ENCODE data around the gene DIS3L2. TPM values are rescaled to one million over a fixed set of nuclear protein-coding genes. Genes with fewer than 3 reads are reported as not detected.
"Not testable (repeated sequence)": the region's sequence is repeated elsewhere in the genome, so short reads cannot be mapped to it uniquely, and the experiment has no call there.

DIS3L2 gene
- total and polyA plus RNA-seq, 8 donors = 25.2 to 43.4 (median 36.3) TPM

- Histone ChIP-seq H3K4me1 (no peaks in the 10 kb centered on the region), H3K4me3 (no peak overlapping the region), H3K27ac (no peak overlapping the region), H3K9me3 (no peaks in the 10 kb centered on the region), H3K36me3 (peaks cover 0 to 28% of the 10 kb centered on the region in 2 donors), H3K27me3 (no peaks in the 10 kb centered on the region)
- intact Hi-C loops (cut with DNase I) = no loop called here
- TF ChIP-seq CTCF (IDR thresholded peaks at IDR 0.05) = no peak
- no peak for ATAC-seq
- peak in 2 of 4 donors; percentile 26 to 65 for DNase-seq
Measured at GRCh38 chr2:232332940-232333259, 371.4 kb downstream of the DIS3L2 start.

GRCh38 chr2:232333361-232334135, 372.0 kb downstream of the DIS3L2 start:
- peak in 2 of 4 donors; percentile 28 to 78 for DNase-seq
- intact Hi-C loops (cut with DNase I) = no loop called here

GRCh38 chr2:232334136-232334884, 372.8 kb downstream of the DIS3L2 start:
- H3K27ac ChIP-seq; ATAC-seq; H3K4me1 ChIP-seq; H3K4me3 ChIP-seq; H3K9me3 ChIP-seq; intact Hi-C loops (cut with DNase I); H3K27me3 ChIP-seq: not testable (repeated sequence)
- peak in 1 of 4 donors; percentile 24 for DNase-seq
- peaks cover 0 to 28% of the 10 kb centered on the region in 2 donors for H3K36me3 ChIP-seq

More at GRCh38 chr2:232333361-232334135, 372.0 kb downstream of the DIS3L2 start:
- Histone ChIP-seq H3K4me3 (no peak overlapping the region), H3K9me3 (no peaks in the 10 kb centered on the region), H3K27me3 (no peaks in the 10 kb centered on the region), H3K4me1 (no peaks in the 10 kb centered on the region), H3K36me3 (peaks cover 0 to 28% of the 10 kb centered on the region in 2 donors), H3K27ac (no peak overlapping the region)
- TF ChIP-seq CTCF (IDR thresholded peaks at IDR 0.05) = no peak
- ATAC-seq = no peak

- H3K9me3 ChIP-seq; H3K27me3 ChIP-seq; H3K27ac ChIP-seq; H3K4me3 ChIP-seq; ATAC-seq; DNase-seq; intact Hi-C loops (cut with DNase I); H3K4me1 ChIP-seq: not testable (repeated sequence)
- peaks cover 0 to 28% of the 10 kb centered on the region in 2 donors for H3K36me3 ChIP-seq
Measured at GRCh38 chr2:232334885-232335205, 373.3 kb downstream of the DIS3L2 start.

GRCh38 chr2:232335206-232335858, 373.8 kb downstream of the DIS3L2 start:
- intact Hi-C loops (cut with DNase I) = not testable (repeated sequence)
- ATAC-seq = peak; percentile 49

More at GRCh38 chr2:232335206-232335858, 373.8 kb downstream of the DIS3L2 start:
- H3K4me1 ChIP-seq, H3K9me3 ChIP-seq, H3K27me3 ChIP-seq, H3K4me3 ChIP-seq, H3K27ac ChIP-seq: not testable (repeated sequence)
- H3K36me3 ChIP-seq = peaks cover 0 to 28% of the 10 kb centered on the region in 2 donors
- peak in 1 of 4 donors; percentile 23 for DNase-seq
- peak; percentile 48 to 67 for TF ChIP-seq CTCF (IDR thresholded peaks at IDR 0.05)
